HG03025 (cell line): ENCODE measurements around the gene RSL24D1.
"Not testable (repeated sequence)": the region's sequence is repeated elsewhere in the genome, so short reads cannot be mapped to it uniquely, and the experiment has no call there.

Experiments used
- ATAC-seq: cut with Tn5 transposase; IDR thresholded peaks from one replicate; pipeline ENCODE4 v1.9.1; 2021; ENCODE audit warnings: mild to moderate bottlenecking, moderate library complexity; ENCODE audit not compliant: unreplicated experiment, low FRiP score

RSL24D1 gene

DNA sequence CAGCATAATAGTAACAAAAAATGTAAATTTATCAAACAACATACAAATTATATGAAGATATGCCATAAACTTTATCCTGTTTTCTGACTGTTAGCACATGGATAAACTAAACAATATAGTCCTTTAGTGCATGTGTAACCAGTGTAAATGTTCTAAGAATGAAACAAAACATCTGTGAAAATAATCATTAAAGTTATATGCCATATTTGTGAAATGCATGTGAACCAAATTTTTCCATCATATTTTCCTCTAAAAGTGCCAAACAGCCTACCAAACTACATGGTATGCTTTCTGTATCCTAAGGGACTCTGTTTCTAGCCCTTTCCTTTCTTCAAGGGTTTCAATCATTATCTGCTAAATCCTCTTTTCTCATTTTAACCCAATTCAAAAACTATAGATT, 23.9 kb upstream of the RSL24D1 start:
- ATAC-seq, result no peak

DNA sequence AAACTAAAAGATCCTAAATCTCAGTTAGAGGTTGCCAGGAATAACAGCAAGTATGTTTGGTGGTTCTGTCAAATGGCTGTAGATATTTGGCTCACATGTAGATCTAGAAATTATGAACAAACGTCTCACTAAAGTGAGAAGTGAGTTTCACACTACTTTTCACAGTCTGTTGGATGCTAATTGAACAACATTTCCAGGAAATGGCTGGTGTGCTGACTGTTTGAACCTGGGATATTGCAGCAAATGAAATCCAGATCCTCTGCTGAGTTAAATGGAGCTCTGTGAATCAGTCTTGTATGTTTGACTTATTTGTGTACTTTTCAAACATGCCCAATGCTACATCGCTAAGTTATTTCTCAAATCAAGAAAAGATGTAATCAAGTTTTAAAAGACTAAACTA, 21.3 kb upstream of the RSL24D1 start:
- no peak for ATAC-seq

DNA sequence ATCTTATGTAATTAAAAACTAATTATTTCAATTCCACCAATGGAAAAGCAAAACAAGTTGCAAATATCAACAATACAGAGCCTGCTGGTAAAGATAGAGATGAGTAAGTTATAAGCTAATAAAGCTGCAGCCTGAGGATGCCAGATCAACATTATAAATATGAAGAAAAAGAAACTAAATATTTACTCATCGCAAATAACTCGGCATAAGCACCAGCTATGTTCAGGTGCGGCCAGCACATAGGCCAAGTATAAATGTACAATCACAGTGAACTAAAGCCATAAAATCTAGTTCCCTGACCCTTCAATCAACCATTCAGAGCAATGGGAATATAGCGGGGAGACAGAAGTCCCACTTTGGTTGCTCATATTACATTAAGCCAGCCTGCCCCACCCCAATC, 7.7 kb upstream of the RSL24D1 start:
- no peak for ATAC-seq

DNA sequence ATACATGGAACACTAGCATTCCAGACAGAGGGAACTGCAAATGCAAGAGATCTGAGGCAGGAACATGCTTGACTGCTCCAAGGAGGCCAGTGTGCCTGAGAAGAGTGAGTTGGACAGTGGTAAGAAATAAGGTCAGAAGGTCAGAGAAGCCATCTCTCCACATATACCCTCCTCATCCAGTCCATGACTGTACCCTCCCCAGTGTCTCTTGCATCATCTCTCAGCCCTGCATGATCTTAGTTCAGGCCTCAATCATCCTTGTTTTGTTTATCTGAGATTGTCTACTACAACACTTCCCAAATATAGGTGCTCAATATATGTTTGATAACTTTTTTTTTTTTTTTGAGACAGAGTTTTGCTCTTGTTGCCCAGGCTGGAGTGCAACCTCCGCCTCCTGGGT, 5.5 kb upstream of the RSL24D1 start:
- ATAC-seq, result no peak

DNA sequence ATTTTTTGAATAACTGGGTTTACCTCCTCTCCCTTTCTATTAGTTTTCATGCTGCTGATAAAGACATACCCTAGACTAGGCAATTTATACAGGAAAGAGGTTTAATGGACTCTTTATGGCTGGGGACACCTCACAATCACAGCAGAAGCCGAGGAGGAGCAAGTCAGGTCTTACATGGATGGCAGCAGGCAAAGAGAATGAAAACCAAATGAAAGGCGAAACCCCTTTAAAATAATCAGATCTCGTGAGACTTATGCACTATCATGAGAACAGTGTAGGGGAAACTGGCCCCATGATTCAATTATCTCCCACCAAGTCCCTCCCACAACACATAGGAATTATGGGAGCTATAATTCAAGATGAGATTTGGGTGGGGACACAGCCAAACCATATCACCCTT, 2.0 kb upstream of the RSL24D1 start:
- ATAC-seq, result no peak

DNA sequence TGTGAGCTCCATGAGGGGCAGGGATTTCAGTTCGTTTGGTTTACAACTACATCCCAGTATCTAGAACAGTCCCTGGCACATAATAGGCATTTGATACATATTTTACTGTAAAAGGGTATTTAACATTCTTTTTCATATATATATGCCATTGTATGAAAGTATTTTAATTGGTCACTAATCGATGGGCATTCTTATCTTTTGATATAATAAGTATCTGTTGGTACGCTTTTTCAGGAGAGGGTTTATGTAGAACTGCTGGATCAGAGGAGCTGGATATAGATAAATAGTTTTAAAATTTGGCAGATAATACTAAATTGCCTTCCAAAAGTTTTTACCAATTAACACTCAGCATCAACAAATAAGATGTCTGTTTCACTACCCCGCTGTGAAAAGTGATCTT, 978 bp upstream of the RSL24D1 start:
- no peak for ATAC-seq

DNA sequence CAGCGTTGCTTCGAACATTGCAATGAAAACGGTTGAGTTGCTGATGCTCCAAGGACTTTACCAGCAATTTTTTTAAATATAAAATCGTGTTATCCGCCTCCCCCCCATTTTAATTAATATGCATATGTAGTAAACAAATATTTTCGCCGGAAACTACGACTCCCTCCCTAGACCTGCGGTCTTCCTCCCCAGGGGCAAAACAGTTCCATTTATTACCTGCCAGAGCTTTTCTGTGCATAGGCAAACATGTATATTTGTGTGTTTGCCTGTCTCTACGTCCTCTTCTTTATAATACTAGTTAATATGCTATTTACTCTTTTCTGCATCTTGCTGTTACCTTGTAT, 593 bp upstream of the RSL24D1 start:
- ATAC-seq, result peak; percentile 11

DNA sequence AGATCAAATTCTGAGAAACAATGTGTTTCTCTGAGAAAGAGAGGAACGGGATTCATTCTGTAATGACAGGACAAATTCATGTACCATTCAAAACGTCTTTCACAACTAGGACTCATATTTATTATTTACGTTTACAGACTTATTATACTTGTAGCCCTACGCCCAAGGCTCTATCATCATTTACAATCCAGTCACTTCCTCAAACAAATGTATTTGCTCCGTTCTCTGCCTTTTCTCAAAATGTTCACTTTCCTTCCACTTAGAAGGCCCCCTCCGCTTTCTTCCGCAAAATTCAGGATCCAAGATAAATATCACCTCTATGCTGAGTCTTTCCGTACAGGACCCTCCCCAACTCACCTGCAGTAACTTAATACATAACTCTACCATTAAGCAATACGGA, 745 bp downstream of the RSL24D1 start:
- no peak for ATAC-seq

DNA sequence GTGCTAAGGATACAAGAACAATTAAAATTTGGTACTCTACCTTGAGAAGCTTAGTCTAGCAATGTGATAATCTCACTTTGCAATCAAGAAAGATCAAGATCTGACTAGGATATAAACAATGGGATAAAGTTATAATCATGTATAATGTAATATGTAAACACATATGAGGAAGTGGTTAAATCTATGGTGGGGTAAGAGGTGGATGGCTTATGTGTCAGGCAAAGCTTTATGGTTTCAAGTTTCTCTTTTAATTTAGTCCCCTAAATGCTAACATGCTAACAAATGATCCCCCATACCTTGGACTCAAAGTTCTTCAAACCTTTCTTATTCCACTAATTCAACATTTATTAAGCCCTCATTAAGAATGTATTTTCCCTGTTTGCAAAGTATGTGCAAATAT, 2.5 kb downstream of the RSL24D1 start:
- no peak for ATAC-seq

DNA sequence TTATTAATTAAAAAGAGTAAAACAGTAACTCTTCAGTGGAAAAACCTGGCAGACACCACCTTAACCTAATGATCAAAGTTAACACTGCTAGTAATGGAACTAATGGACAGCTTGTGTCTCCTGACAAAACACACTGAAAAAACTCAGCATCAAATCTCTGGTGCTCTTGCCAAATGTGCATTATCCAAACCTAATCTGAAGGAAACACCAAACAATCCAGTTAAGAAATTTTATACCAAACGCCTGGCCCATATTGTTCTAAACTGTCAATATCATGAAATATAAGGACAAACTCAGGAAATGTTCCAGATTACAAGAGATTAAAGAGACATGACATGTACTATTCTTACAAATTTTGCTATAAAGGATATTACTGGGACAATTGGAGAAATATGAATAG, 10.4 kb downstream of the RSL24D1 start:
- ATAC-seq, result no peak

DNA sequence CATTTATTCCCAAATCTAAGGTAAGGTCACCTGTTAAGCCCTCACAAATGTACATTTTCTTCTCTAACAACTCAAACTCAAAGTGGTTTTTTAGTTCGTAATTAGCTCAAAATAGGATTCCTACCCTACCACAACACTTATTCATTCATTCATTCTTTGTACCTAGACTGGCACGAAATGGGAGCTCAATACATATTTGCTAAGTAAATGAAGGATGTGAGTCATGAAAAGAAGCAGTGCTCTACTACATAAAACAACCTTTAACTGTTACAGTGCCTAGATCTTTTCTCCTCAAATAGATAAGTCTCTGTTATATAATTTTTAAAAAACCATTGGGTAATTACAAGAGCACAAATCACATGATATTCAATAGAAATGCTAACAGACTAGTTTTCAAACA, 13.1 kb downstream of the RSL24D1 start:
- no peak for ATAC-seq

DNA sequence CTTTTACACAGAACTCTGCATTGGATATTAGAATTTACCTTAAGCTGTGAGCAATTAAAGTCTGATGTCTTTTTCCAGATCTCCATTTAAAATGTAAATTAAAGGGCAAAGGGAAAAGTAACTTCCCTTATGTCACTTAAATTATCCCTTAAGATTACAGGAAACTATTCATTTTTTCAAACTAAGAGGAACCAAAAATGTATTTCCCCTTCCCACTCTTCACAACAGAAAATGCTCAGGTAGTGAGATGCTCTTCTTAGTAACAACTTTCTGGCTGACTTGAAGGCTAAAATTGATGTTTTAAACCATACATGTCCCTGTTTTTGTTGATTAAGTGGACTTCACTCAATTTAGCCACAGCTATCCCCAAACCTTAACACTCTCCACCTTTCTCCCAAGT, 17.6 kb downstream of the RSL24D1 start:
- ATAC-seq, result no peak

DNA sequence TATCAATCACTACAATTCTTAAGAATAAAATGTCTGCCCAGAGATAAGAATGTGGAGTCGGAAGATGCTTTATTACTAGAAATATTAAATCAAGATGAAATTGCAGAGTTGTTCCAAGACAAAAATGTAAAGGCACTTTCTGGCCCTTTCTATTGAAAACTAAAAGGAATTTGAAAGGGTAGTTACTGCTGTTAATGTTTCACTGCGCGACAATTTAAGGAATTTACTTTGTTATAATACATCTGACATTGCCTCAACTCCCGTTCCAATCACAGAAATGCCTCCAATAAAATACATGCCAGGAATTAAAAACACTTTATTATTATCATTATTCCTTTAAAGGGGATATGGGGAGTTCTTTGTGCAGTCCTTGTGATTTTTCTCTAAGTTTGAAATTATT, 26.4 kb downstream of the RSL24D1 start:
- ATAC-seq, result no peak

DNA sequence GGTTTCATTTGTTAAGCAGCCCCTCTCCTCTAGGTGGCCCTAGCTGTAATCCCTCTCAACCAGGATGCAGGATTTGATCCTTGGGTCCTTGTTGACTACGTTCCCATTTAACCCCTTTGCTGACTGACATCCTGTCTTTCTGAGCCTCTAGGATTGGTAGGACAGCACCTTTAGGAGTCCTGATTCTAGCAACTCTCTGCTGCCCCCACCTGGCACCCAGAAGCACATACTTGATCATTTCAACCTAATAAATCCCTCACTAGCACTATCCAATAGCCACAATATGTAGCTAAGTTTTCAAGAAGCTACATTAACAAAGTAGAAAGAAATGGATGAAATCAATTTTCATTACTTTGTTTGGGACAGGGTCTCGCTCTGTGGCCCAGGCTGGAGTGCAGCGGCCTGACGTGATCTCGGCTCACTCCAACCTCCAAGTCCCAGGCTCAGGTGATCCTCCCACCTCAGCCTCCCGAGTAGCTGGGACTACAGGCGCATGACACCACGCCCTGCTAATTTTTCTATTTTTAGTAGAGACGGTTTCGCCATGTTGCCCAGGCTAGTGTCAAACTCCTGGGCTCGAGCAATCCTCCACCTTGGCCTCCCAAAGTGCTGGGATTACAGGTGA, 28.3 kb downstream of the RSL24D1 start:
- ATAC-seq, result peak; percentile 75

DNA sequence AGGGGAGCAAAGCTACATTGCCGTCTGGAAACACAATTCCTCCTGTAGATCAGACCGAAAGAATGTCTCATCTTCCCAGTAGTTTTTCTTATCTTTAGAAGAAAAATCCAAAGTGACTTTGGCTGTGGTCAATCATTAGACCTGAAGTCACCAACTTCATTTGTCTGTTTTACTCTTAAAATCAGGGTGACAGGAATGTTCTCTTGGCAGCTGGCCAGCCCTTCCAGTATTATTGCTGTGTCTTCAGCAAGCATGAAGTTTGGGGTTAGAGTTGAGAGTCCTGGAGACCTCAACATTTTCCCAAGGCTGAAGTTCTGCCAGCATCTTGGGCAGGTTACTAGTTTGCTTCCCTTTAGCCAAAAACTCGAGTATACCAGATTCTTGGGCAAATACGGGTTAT, 32.5 kb downstream of the RSL24D1 start:
- no peak for ATAC-seq

DNA sequence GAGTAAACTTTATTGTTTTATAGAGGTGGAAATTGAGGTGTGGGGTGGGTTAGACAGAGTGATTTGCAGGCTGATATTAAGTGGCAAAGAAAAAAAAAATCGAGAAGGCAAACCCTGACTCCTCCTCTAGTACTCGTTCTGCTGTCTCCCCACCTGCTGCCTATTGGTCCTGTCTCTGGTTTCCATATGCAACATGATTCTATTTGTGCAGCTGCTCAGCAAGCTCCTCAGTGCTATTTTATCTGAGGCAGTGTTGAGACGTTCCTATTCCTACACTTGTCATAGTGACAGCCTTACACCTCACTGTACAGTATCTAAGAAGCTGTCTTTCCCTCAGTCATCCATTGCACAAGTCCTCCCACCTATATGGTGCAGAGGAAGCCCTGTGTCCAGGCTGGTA, 45.1 kb downstream of the RSL24D1 start:
- no peak for ATAC-seq

DNA sequence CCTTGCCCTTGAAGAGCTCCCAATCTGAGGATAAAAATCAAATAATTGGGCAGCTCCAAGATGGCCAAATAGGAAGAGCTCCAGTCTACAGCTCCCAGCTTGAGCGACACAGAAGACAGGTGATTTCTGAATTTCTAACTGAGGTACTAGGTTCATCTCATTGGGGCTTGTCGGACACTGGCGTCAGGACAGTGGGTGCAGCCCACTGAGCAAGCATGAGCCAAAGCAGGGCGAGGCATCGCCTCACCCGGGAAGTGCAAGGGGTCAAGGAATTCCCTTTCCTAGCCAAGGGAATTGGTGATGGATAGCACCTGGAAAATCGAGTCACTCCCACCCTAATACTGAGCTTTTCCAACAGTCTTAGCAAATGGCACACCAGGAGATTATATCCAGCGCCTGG, 53.6 kb downstream of the RSL24D1 start:
- not testable (repeated sequence) for ATAC-seq

DNA sequence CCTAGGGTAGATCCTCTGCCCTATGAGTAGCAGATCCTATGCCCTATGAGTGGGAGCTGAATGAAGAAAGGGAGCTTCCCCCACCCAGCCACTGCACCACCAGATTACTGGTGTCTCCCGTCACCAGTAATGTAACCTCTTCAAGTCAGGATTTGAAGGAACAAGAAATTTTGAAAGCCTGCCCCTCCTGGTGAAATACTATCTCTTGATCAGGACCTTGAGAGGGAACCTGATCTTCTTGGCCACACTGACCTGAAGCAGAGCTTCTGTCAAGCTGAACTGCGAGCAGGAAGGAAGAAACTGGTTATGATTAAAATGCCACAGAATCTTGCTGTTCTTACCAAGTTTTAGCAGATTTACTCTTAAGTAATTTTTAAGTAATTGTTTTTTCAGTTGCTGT, 62.8 kb downstream of the RSL24D1 start:
- ATAC-seq, result no peak

DNA sequence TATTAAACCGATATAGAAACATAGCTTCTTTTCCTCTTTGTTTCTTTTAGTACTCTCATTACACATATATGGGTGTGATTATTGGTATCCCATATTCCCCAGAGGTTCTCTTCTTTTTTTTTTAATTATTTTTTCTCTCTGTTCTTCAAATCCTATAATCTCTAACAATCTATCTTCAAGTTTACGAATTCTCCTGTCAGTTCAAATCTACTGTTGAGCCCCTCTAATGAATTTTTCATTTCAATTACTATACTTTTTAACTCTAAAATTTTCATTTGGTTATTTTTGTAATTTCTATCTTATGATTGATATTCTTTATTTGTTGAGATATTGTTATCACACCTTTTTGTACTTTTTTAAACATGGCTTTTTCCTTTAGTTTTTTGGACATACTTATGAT, 64.1 kb downstream of the RSL24D1 start:
- no peak for ATAC-seq
